NCI-H345 treated with DMSO at 0.1 percent for 48 hours (cell line): ENCODE data around the gene MAGEB1.

Experiments used
- DNase-seq: peaks from one replicate; lab custom pipeline; 2025; ENCODE audit not compliant: unreplicated experiment; lab: John Stamatoyannopoulos, UW

MAGEB1 gene

DNA sequence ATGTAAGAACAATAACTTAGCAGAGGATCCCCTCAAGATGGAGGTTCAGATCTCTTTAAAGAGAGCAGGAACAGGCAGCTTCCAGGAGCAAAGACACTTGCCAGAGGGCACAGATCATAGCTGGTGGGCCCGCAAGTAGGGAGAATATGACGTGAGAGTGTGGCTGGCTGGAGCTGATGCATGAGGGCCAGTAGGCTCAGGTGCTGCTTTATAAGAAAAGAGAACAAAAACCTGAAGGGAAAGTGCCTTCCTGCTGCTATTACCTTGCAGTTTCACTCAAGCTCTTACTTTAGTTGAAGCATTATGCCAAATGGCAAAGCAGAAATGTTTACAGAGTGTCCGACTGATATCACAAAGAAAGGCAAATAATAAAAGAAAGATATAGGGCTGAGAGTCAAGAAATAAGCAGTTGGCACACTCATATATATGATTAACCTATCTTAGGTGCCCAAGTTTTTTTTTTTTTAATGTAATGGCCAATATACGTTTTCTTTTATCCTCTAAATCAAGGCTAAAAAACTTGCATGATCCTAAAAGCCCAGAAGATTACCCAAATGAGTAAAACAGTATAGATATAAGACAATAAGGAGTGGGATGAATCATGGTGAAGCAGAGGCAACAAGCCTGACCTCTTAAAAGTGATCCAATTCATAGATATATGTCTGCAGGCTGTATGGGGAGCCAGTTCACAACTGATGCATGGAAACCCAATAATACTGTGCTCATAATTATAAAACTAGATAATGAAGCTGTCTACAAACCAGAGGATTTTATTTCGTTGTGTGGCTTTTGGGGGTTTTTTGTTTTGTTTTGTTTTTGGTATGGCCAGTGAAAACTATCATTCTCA lies 49.7 kb downstream of the MAGEB1 start:
- DNase-seq: no peak

DNA sequence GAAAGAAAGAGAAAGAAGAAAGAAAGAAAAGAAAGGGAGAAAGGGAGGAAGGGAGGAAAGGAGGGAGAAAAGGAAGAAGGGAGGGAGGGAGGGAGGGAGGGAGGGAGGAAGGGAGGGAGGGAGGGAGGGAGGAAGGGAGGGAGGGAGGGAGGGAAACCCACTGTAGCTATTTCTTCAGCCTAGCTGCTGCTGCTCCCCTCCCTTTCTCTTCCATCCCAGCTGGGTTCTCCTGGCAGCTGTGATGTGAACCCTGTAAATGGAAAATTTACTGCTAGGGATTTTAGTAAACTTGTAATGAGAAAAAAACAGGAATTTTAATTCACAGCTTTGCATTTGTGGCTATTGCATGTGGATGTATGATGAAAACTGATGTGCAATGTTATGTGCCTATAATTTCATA lies 54.3 kb downstream of the MAGEB1 start:
- DNase-seq: no peak
